HAP-1 (cell line): ENCODE results near the gene SHOC1.

ENCODE experiments used
- DNase-seq, 2 experiments: peaks; one replicate each; pipeline ENCODE4 v3.0.0-alpha.2; 2016 to 2020; ENCODE audit warnings: low spot score in 2 of 2
- H3K27me3 ChIP-seq: fragments of 250-450 bp; sonication (Bioruptor Pico); 2 replicates; pipeline ENCODE4 v1.5.1; 2020; ENCODE audit warnings: low read depth, mild to moderate bottlenecking, moderate library complexity
- H3K36me3 ChIP-seq: fragments of 250-450 bp; sonication (Bioruptor Pico); replicated peaks from 2 replicates; pipeline ENCODE4 v1.5.1; 2020; ENCODE audit warnings: mild to moderate bottlenecking
- H3K4me1 ChIP-seq: fragments of 250-450 bp; sonication (Bioruptor Pico); 2 replicates; pipeline ENCODE4 v1.5.1; 2020; ENCODE audit warnings: mild to moderate bottlenecking
- H3K4me3 ChIP-seq: fragments of 250-450 bp; sonication (Bioruptor Pico); 2 replicates; pipeline ENCODE4 v1.5.1; 2020; ENCODE audit warnings: mild to moderate bottlenecking, moderate library complexity
- H3K9me3 ChIP-seq: fragments of 250-450 bp; sonication (Bioruptor Pico); 2 replicates; pipeline ENCODE4 v1.5.1; 2020; ENCODE audit warnings: mild to moderate bottlenecking, moderate library complexity
- in situ Hi-C: fragments of 300-500 bp; cut with MboI; formaldehyde crosslinking; loops from 3 replicates; pipeline ENCODE4 v1.14.3; 2020; ENCODE audit warnings: low sequenced_read_pairs, inconsistent platforms, mixed read lengths

Gene SHOC1

GRCh38 chr9:111794835-111795556, at the start of gene SHOC1:
Gene SHOC1, minus strand, starts transcription at chr9:111794937. Its CDS starts 3,519 bp downstream, at chr9:111791418.
- Histone ChIP-seq H3K36me3 (no peaks in the 10 kb centered on the region), H3K4me1 (peaks cover 8% of the 10 kb centered on the region; the same call in 1 of the 2 replicates), H3K4me3 (no peak within 1 kb of the TSS), H3K9me3 (no peaks in the 10 kb centered on the region), H3K27me3 (no peaks in the 10 kb centered on the region; the same call in 1 of the 2 replicates)
- DNase-seq = no peak
- in situ Hi-C loops = no loop called here

GRCh38 chr9:111843971-111844370, 49.2 kb upstream of the SHOC1 start:
- no peaks in the 10 kb centered on the region for H3K36me3 ChIP-seq
- no peaks in the 10 kb centered on the region for H3K27me3 ChIP-seq
- in situ Hi-C loops = no loop called here
- no peak overlapping the region for H3K4me3 ChIP-seq
- H3K4me1 ChIP-seq = no peaks in the 10 kb centered on the region
- H3K9me3 ChIP-seq = no peaks in the 10 kb centered on the region
- no peak for DNase-seq

- Histone ChIP-seq H3K9me3 (no peaks in the 10 kb centered on the region), H3K4me1 (no peaks in the 10 kb centered on the region; the same call in 1 of the 2 replicates), H3K27me3 (no peaks in the 10 kb centered on the region; the same call in 1 of the 2 replicates), H3K36me3 (no peaks in the 10 kb centered on the region), H3K4me3 (no peak overlapping the region)
- DNase-seq = no peak
- in situ Hi-C loops = no loop called here
These were observed 47.6 kb upstream of the SHOC1 start for GRCh38 chr9:111842313-111842712.

- Histone ChIP-seq H3K9me3 (no peaks in the 10 kb centered on the region), H3K4me1 (no peaks in the 10 kb centered on the region; the same call in 1 of the 2 replicates), H3K4me3 (no peak overlapping the region), H3K27me3 (no peaks in the 10 kb centered on the region; the same call in 1 of the 2 replicates), H3K36me3 (no peaks in the 10 kb centered on the region)
- in situ Hi-C loops = no loop called here
- no peak for DNase-seq
These were observed 45.7 kb upstream of the SHOC1 start for GRCh38 chr9:111840442-111840841.

GRCh38 chr9:111839987-111840386, 45.2 kb upstream of the SHOC1 start:
- Histone ChIP-seq H3K36me3 (no peaks in the 10 kb centered on the region), H3K27me3 (no peaks in the 10 kb centered on the region; the same call in 1 of the 2 replicates), H3K9me3 (no peaks in the 10 kb centered on the region), H3K4me3 (no peak overlapping the region), H3K4me1 (no peaks in the 10 kb centered on the region; the same call in 1 of the 2 replicates)
- no peak for DNase-seq
- in situ Hi-C loops = no loop called here

- no peak overlapping the region for H3K4me3 ChIP-seq
- H3K9me3 ChIP-seq = no peaks in the 10 kb centered on the region
- H3K36me3 ChIP-seq = no peaks in the 10 kb centered on the region
- H3K27me3 ChIP-seq = no peaks in the 10 kb centered on the region; the same call in 1 of the 2 replicates
- DNase-seq = no peak
- H3K4me1 ChIP-seq = no peaks in the 10 kb centered on the region; the same call in 1 of the 2 replicates
- in situ Hi-C loops = no loop called here
These were observed 44.6 kb upstream of the SHOC1 start for GRCh38 chr9:111839387-111839786.

- Histone ChIP-seq H3K4me1 (no peaks in the 10 kb centered on the region; the same call in 1 of the 2 replicates), H3K36me3 (no peaks in the 10 kb centered on the region), H3K27me3 (no peaks in the 10 kb centered on the region; the same call in 1 of the 2 replicates), H3K9me3 (no peaks in the 10 kb centered on the region), H3K4me3 (no peak overlapping the region)
- no peak for DNase-seq
- in situ Hi-C loops = no loop called here
These were observed 43.7 kb upstream of the SHOC1 start for GRCh38 chr9:111838439-111838838.

- Histone ChIP-seq H3K27me3 (no peaks in the 10 kb centered on the region; the same call in 1 of the 2 replicates), H3K4me1 (no peaks in the 10 kb centered on the region; the same call in 1 of the 2 replicates), H3K36me3 (no peaks in the 10 kb centered on the region), H3K4me3 (no peak overlapping the region), H3K9me3 (no peaks in the 10 kb centered on the region)
- DNase-seq = no peak
- in situ Hi-C loops = no loop called here
These were observed 41.6 kb upstream of the SHOC1 start for GRCh38 chr9:111836311-111836710.

- H3K9me3 ChIP-seq = no peaks in the 10 kb centered on the region
- H3K36me3 ChIP-seq = no peaks in the 10 kb centered on the region
- H3K4me3 ChIP-seq = no peak overlapping the region
- in situ Hi-C loops = no loop called here
- H3K4me1 ChIP-seq = no peaks in the 10 kb centered on the region; the same call in 1 of the 2 replicates
- DNase-seq = no peak
- H3K27me3 ChIP-seq = peaks cover 2% of the 10 kb centered on the region; the same call in 1 of the 2 replicates
These were observed 39.2 kb upstream of the SHOC1 start for GRCh38 chr9:111833941-111834340.

- no peak for DNase-seq
- Histone ChIP-seq H3K4me1 (no peaks in the 10 kb centered on the region), H3K27me3 (peaks cover 2% of the 10 kb centered on the region; the same call in 1 of the 2 replicates), H3K36me3 (no peaks in the 10 kb centered on the region), H3K4me3 (no peak overlapping the region), H3K9me3 (no peaks in the 10 kb centered on the region)
- in situ Hi-C loops = no loop called here
These were observed 37.7 kb upstream of the SHOC1 start for GRCh38 chr9:111832449-111832848.

GRCh38 chr9:111831371-111832108, 36.8 kb upstream of the SHOC1 start:
- H3K4me3 ChIP-seq = no peak overlapping the region
- no peak for DNase-seq
- in situ Hi-C loops = no loop called here
- H3K36me3 ChIP-seq = no peaks in the 10 kb centered on the region
- peaks cover 2% of the 10 kb centered on the region; the same call in 1 of the 2 replicates for H3K27me3 ChIP-seq
- no peaks in the 10 kb centered on the region for H3K9me3 ChIP-seq
- H3K4me1 ChIP-seq = no peaks in the 10 kb centered on the region

- no peak for DNase-seq
- in situ Hi-C loops = no loop called here
These were observed 33.5 kb upstream of the SHOC1 start for GRCh38 chr9:111828193-111828592.

GRCh38 chr9:111825468-111826145, 30.9 kb upstream of the SHOC1 start:
- no peak overlapping the region for H3K4me3 ChIP-seq
- no peaks in the 10 kb centered on the region for H3K9me3 ChIP-seq
- no peak for DNase-seq
- no peaks in the 10 kb centered on the region for H3K36me3 ChIP-seq
- peaks cover 2% of the 10 kb centered on the region; the same call in 1 of the 2 replicates for H3K27me3 ChIP-seq
- no peaks in the 10 kb centered on the region for H3K4me1 ChIP-seq
- in situ Hi-C loops = no loop called here

More at GRCh38 chr9:111828193-111828592, 33.5 kb upstream of the SHOC1 start:
- Histone ChIP-seq H3K4me1 (no peaks in the 10 kb centered on the region), H3K4me3 (no peak overlapping the region), H3K9me3 (no peaks in the 10 kb centered on the region), H3K27me3 (peaks cover 2% of the 10 kb centered on the region; the same call in 1 of the 2 replicates), H3K36me3 (no peaks in the 10 kb centered on the region)
